H9 (cell line): ENCODE data around the gene ANKRD13D. TPM values are rescaled to one million over a fixed set of nuclear protein-coding genes. Genes with fewer than 3 reads are reported as not detected.

Experiments used
- DNase-seq: peaks from one replicate; pipeline ENCODE4 v3.0.0-alpha.2; 2017
- H2AFZ ChIP-seq: one replicate; pipeline ENCODE4 v1.6.1; 2013; ENCODE audit warnings: mild to moderate bottlenecking, low read length, control low read depth, moderate library complexity
- H2AK5ac ChIP-seq: 2 replicates; pipeline ENCODE4 v1.6.1; 2013; ENCODE audit warnings: low read length, control low read depth, mixed read lengths; ENCODE audit not compliant: insufficient read length
- H2BK120ac ChIP-seq: one replicate; pipeline ENCODE4 v1.6.1; 2013; ENCODE audit warnings: low read depth, mild to moderate bottlenecking, low read length, control low read depth, inconsistent platforms; ENCODE audit not compliant: poor library complexity, severe bottlenecking
- H2BK12ac ChIP-seq: 2 replicates; pipeline ENCODE4 v1.6.1; 2013; ENCODE audit warnings: low read length, control low read depth, mixed read lengths, low read depth; ENCODE audit not compliant: insufficient read length
- H2BK15ac ChIP-seq: 2 replicates; pipeline ENCODE4 v1.6.1; 2013; ENCODE audit warnings: low read depth, low read length, control low read depth
- H2BK20ac ChIP-seq: one replicate; pipeline ENCODE4 v1.6.1; 2013; ENCODE audit warnings: low read depth, mild to moderate bottlenecking, low read length, control low read depth, inconsistent platforms; ENCODE audit not compliant: poor library complexity, severe bottlenecking
- H2BK5ac ChIP-seq: 2 replicates; pipeline ENCODE4 v1.6.1; 2013; ENCODE audit warnings: low read length, control low read depth, mixed read lengths; ENCODE audit not compliant: insufficient read length
- H3K14ac ChIP-seq: 2 replicates; pipeline ENCODE4 v1.6.1; 2013; ENCODE audit warnings: low read length, control low read depth; ENCODE audit not compliant: insufficient read depth
- H3K18ac ChIP-seq: 2 replicates; pipeline ENCODE4 v1.6.1; 2013; ENCODE audit warnings: low read depth, mild to moderate bottlenecking, mixed read lengths, low read length, control low read depth; ENCODE audit not compliant: insufficient read length
- H3K23ac ChIP-seq: 2 replicates; pipeline ENCODE4 v1.6.1; 2013; ENCODE audit warnings: low read length, control low read depth, mixed read lengths, low read depth; ENCODE audit not compliant: insufficient read length
- H3K23me2 ChIP-seq: 2 replicates; pipeline ENCODE4 v1.6.1; 2013; ENCODE audit warnings: low read depth, mild to moderate bottlenecking, mixed read lengths, low read length, control low read depth; ENCODE audit not compliant: insufficient read length, poor library complexity, severe bottlenecking
- H3K27ac ChIP-seq: 2 replicates; pipeline ENCODE4 v1.5.1; 2013; ENCODE audit warnings: low read length, control low read depth, mixed read lengths, low read depth; ENCODE audit not compliant: insufficient read length
- H3K27me3 ChIP-seq: 2 replicates; pipeline ENCODE4 v1.6.1; 2013; ENCODE audit warnings: low read length, control low read depth, inconsistent platforms; ENCODE audit not compliant: insufficient read depth
- H3K4ac ChIP-seq: 2 replicates; pipeline ENCODE4 v1.6.1; 2013; ENCODE audit warnings: low read depth, mild to moderate bottlenecking, control low read depth, inconsistent platforms, low read length, moderate library complexity
- H3K4me1 ChIP-seq: 2 replicates; pipeline ENCODE4 v1.6.1; 2013; ENCODE audit warnings: low read length, control low read depth, inconsistent platforms; ENCODE audit not compliant: insufficient read depth
- H3K4me2 ChIP-seq: 2 replicates; pipeline ENCODE4 v1.6.1; 2013; ENCODE audit warnings: low read length, control low read depth, mixed read lengths; ENCODE audit not compliant: insufficient read length, insufficient read depth
- H3K56ac ChIP-seq: 2 replicates; pipeline ENCODE4 v1.6.1; 2013; ENCODE audit warnings: low read depth, mild to moderate bottlenecking, mixed read lengths, low read length, control low read depth; ENCODE audit not compliant: insufficient read length
- H3K79me1 ChIP-seq: 2 replicates; pipeline ENCODE4 v1.6.1; 2013; ENCODE audit warnings: low read depth, mild to moderate bottlenecking, moderate library complexity, low read length, control low read depth, inconsistent platforms; ENCODE audit not compliant: insufficient read depth, poor library complexity, severe bottlenecking
- H3K79me2 ChIP-seq: 2 replicates; pipeline ENCODE4 v1.6.1; 2013; ENCODE audit warnings: low read length, control low read depth, inconsistent platforms; ENCODE audit not compliant: insufficient read depth
- H3K9ac ChIP-seq: 2 replicates; pipeline ENCODE4 v1.6.1; 2013; ENCODE audit warnings: low read length, control low read depth, mixed read lengths; ENCODE audit not compliant: insufficient read length; ENCODE audit errors: extremely low read depth
- H3K9me3 ChIP-seq: one replicate; pipeline ENCODE4 v1.6.1; 2013; ENCODE audit warnings: low read depth, low read length, inconsistent platforms; ENCODE audit not compliant: control insufficient read depth
- H3T11ph ChIP-seq: one replicate; pipeline ENCODE4 v1.6.1; 2013; ENCODE audit warnings: mild to moderate bottlenecking, low read length, control low read depth, inconsistent platforms
- H4K20me1 ChIP-seq: one replicate; pipeline ENCODE4 v1.6.1; 2013; ENCODE audit not compliant: control insufficient read depth, insufficient read length, insufficient read depth
- H4K5ac ChIP-seq: 2 replicates; pipeline ENCODE4 v1.6.1; 2013; ENCODE audit warnings: low read depth, mild to moderate bottlenecking, mixed read lengths, low read length, control low read depth; ENCODE audit not compliant: insufficient read length
- H4K8ac ChIP-seq: replicated peaks from 2 replicates; pipeline ENCODE4 v1.6.1; 2013; ENCODE audit warnings: low read length, control low read depth, mixed read lengths, low read depth; ENCODE audit not compliant: insufficient read length
- H4K91ac ChIP-seq: 2 replicates; pipeline ENCODE4 v1.6.1; 2013; ENCODE audit warnings: low read depth, mild to moderate bottlenecking, moderate library complexity, mixed read lengths, low read length, control low read depth; ENCODE audit not compliant: insufficient read length
- H3K27ac Mint-ChIP-seq, 3 experiments: 2 replicates in 2 of 3; 3 replicates in 1 of 3; pipeline ENCODE4 v1.8.0; 2020 to 2021; ENCODE audit warnings: mixed read lengths in 3 of 3, mild to moderate bottlenecking in 1 of 3, moderate library complexity in 1 of 3
- H3K27me3 Mint-ChIP-seq: 2 replicates; pipeline ENCODE4 v1.8.0; 2021; ENCODE audit warnings: low read depth, mild to moderate bottlenecking, moderate library complexity, mixed read lengths
- H3K36me3 Mint-ChIP-seq, 3 experiments: 2 replicates in 2 of 3; 3 replicates in 1 of 3; pipeline ENCODE4 v1.8.0; 2020 to 2021; ENCODE audit warnings: low read depth in 3 of 3, mixed read lengths in 3 of 3; ENCODE audit not compliant: insufficient read depth in 1 of 3
- H3K4me1 Mint-ChIP-seq, 2 experiments: 2 replicates each; pipeline ENCODE4 v1.8.0; 2020; ENCODE audit warnings: mixed read lengths in 2 of 2
- H3K4me3 Mint-ChIP-seq, 2 experiments: 2 replicates in 1 of 2; 3 replicates in 1 of 2; pipeline ENCODE4 v1.8.0; 2020 to 2021; ENCODE audit warnings: mild to moderate bottlenecking in 2 of 2, mixed read lengths in 2 of 2, moderate library complexity in 1 of 2
- H3K9me3 Mint-ChIP-seq, 2 experiments: 2 replicates in 1 of 2; 3 replicates in 1 of 2; pipeline ENCODE4 v1.8.0; 2020; ENCODE audit warnings: mild to moderate bottlenecking in 2 of 2, mixed read lengths in 2 of 2, moderate library complexity in 1 of 2
- CTCF ChIP-seq: fragments of 200-600 bp; sonication (generic); conservative IDR thresholded peaks from 3 replicates; pipeline ENCODE4 v1.8.0; 2021; ENCODE audit warnings: antibody characterized with exemption, mild to moderate bottlenecking
- WGBS: extraction: QIAGEN DNeasy Blood & Tissue Kit; methylation state at CpG from one replicate; pipeline ENCODE4 v1.1.7; 2013; ENCODE audit warnings: missing lambda C conversion rate, low lambda C conversion rate, mixed read lengths; ENCODE audit not compliant: insufficient read length; ENCODE audit errors: extremely low coverage; 5-methylcytosine and 5-hydroxymethylcytosine counted together
- total RNA-seq: library from RNA; stranded (reverse); gene quantifications from 2 replicates; pipeline ENCODE4 v1.2.1, GENCODE V29; 2021

ANKRD13D gene
- total RNA-seq, 1 experiment from 2014 or later, result 42.1 TPM

- Histone ChIP-seq H3K79me2 (no peaks in the 10 kb centered on the region), H3K14ac (no peak overlapping the region), H2BK5ac (no peak overlapping the region), H3K79me1 (no peaks in the 10 kb centered on the region), H3K23ac (no peak overlapping the region), H2BK120ac (no peak overlapping the region), H3K23me2 (no peaks in the 10 kb centered on the region), H2AK5ac (no peak overlapping the region), H2BK15ac (no peak overlapping the region), H3K4me1 (no peaks in the 10 kb centered on the region), H3K18ac (no peak overlapping the region), H3K27me3 (no peaks in the 10 kb centered on the region), H4K20me1 (no peaks in the 10 kb centered on the region), H3K4me2 (no peak overlapping the region), H4K5ac (no peak overlapping the region), H3K56ac (no peak overlapping the region), H3K9me3 (no peaks in the 10 kb centered on the region), H3K27ac (no peak overlapping the region), H2AFZ (no peak overlapping the region), H4K8ac (no peak overlapping the region), H3K9ac (no peak overlapping the region), H3K4ac (no peak overlapping the region), H2BK20ac (no peak overlapping the region), H3T11ph (no peak overlapping the region), H2BK12ac (no peak overlapping the region), H4K91ac (no peak overlapping the region)
- H3K4me1 Mint-ChIP-seq, result no peaks in the 10 kb centered on the region
- peaks cover 68 to 99% (median 89%) of the 10 kb centered on the region in 3 experiments; a peak in 6 of 7 replicates for H3K36me3 Mint-ChIP-seq
- no peaks in the 10 kb centered on the region for H3K9me3 Mint-ChIP-seq
- TF ChIP-seq CTCF, result no peak
- DNase-seq, result no peak
- H3K27me3 Mint-ChIP-seq, result no peaks in the 10 kb centered on the region
- no peak overlapping the region for H3K4me3 Mint-ChIP-seq
- WGBS, result no CpG with 5 or more reads among the region's 1 CpG
- H3K27ac Mint-ChIP-seq, result no peak overlapping the region
Measured at GRCh38 chr11:67251841-67252240, 37.3 kb upstream of the ANKRD13D start.
